ENCODE results near the gene PRR19. TPM values are rescaled to one million over a fixed set of nuclear protein-coding genes. Genes with fewer than 3 reads are reported as not detected.

PRR19 gene
- total and polyA plus RNA-seq, 5 donors = 0.20 to 0.32 (median 0.28) TPM; not detected in 1

DNA sequence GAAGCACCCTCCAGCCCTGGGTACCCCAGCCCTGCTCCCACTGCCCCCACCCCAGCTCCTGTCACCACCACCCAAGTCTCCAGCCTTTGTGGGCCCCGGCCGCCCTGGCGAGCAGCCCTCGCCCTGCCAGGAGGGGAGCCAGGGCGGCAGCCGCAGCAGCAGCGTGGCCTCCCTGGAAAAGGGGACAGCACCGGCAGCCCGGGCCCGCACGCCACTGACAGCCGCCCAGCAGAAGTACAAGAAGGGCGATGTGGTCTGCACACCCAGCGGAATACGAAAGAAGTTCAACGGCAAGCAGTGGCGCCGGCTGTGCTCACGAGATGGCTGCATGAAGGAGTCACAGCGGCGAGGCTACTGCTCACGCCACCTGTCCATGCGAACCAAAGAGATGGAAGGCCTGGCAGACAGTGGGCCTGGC is 28.9 kb upstream of the PRR19 start:
- ATAC-seq (no peak), DNase-seq (peak in 2 of 3 donors; percentile 44 to 66)
- 95% methylated on average over 23 of the region's 23 CpGs for WGBS
- Histone ChIP-seq H3K27ac (ENCODE audit: low read length) (no peak overlapping the region), H3K4me3 (ENCODE audit: low read length) (no peak overlapping the region), H3K4me1 (ENCODE audit: control insufficient read depth, insufficient read depth, low read length) (peaks cover 14% of the 10 kb centered on the region), H3K9me3 (ENCODE audit: control insufficient read depth, low read length) (no peaks in the 10 kb centered on the region), H3K27me3 (ENCODE audit: control insufficient read depth, insufficient read depth) (no peaks in the 10 kb centered on the region)
- intact Hi-C loops (cut with DNase I) = no loop called here

DNA sequence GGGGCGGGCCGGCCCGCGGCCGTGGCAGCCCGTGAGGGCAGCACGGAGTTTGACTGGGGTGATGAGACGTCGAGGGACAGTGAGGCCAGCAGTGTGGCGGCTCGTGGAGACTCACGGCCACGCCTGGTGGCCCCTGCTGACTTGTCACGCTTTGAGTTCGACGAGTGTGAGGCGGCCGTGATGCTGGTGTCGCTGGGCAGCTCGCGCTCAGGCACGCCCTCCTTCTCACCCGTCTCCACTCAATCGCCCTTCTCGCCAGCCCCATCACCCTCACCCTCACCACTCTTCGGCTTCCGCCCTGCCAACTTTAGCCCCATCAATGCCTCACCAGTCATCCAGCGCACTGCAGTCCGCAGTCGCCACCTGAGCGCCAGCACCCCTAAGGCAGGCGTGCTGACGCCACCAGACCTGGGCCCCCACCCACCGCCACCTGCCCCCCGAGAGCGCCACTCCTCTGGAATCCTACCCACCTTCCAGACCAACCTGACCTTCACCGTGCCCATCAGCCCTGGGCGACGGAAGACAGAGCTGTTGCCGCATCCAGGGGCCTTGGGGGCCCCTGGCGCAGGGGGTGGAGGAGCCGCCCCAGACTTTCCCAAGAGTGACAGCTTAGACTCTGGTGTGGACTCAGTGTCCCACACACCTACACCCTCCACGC is 28.4 kb upstream of the PRR19 start:
- H3K27ac ChIP-seq (ENCODE audit: low read length) = no peak overlapping the region
- peaks cover 18% of the 10 kb centered on the region for H3K4me1 ChIP-seq (ENCODE audit: control insufficient read depth, insufficient read depth, low read length)
- no peak for ATAC-seq
- 89% methylated on average over 43 of the region's 43 CpGs for WGBS
- no peak overlapping the region for H3K4me3 ChIP-seq (ENCODE audit: low read length)
- H3K27me3 ChIP-seq (ENCODE audit: control insufficient read depth, insufficient read depth) = no peaks in the 10 kb centered on the region
- peak in 2 of 3 donors; percentile 50 to 54 for DNase-seq
- H3K9me3 ChIP-seq (ENCODE audit: control insufficient read depth, low read length) = no peaks in the 10 kb centered on the region
- intact Hi-C loops (cut with DNase I) = no loop called here

DNA sequence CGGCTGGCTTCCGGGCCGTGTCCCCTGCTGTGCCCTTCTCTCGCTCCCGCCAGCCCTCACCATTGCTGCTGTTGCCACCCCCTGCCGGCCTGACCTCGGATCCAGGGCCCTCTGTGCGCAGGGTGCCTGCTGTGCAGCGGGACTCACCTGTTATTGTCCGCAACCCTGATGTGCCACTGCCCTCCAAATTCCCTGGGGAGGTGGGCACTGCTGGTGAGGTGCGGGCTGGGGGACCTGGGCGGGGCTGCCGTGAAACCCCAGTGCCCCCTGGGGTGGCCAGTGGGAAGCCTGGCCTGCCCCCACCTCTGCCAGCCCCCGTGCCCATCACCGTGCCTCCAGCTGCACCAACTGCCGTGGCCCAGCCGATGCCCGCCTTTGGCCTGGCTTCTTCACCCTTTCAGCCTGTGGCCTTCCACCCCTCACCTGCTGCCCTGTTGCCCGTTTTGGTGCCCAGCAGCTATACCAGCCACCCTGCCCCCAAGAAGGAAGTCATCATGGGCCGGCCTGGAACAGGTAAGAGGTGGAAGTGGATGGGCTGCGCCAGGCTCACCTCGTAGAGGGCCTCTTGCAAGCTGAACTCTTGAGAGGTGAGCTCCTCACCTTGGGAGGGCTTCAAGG is 27.8 kb upstream of the PRR19 start:
- Histone ChIP-seq H3K4me3 (ENCODE audit: low read length) (no peak overlapping the region), H3K4me1 (ENCODE audit: control insufficient read depth, insufficient read depth, low read length) (peaks cover 24% of the 10 kb centered on the region), H3K27me3 (ENCODE audit: control insufficient read depth, insufficient read depth) (no peaks in the 10 kb centered on the region), H3K9me3 (ENCODE audit: control insufficient read depth, low read length) (no peaks in the 10 kb centered on the region), H3K27ac (ENCODE audit: low read length) (no peak overlapping the region)
- DNase-seq (peak in 2 of 3 donors; percentile 62 to 71), ATAC-seq (no peak)
- intact Hi-C loops (cut with DNase I) = no loop called here
- 89% methylated on average over 22 of the region's 22 CpGs for WGBS

DNA sequence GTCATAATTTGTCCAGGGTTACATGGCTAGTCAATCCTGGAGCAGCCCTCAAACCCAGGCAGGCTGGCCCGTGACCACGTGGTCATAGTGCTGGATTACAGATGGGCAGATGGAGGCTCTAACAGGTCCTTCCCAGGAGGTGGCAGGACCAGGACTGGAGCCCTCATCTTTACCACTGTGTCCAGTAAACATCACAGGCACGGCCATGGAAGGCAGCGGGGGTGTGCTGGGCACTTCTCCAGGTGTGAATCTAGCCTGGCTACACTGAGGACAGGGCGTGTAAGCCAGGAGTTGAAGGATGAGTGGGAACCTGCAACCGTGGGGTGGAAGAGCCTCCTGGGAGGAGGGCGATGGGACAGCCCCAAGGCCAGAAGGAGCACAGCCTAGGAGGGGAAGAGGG is 26.8 kb upstream of the PRR19 start:
- H3K4me3 ChIP-seq (ENCODE audit: low read length) = no peak overlapping the region
- DNase-seq = peak in 1 of 3 donors; percentile 26
- no peaks in the 10 kb centered on the region for H3K27me3 ChIP-seq (ENCODE audit: control insufficient read depth, insufficient read depth)
- H3K9me3 ChIP-seq (ENCODE audit: control insufficient read depth, low read length) = no peaks in the 10 kb centered on the region
- 69% methylated on average over 7 of the region's 7 CpGs for WGBS
- intact Hi-C loops (cut with DNase I) = no loop called here
- H3K4me1 ChIP-seq (ENCODE audit: control insufficient read depth, insufficient read depth, low read length) = peaks cover 24% of the 10 kb centered on the region
- ATAC-seq = no peak
- H3K27ac ChIP-seq (ENCODE audit: low read length) = no peak overlapping the region

DNA sequence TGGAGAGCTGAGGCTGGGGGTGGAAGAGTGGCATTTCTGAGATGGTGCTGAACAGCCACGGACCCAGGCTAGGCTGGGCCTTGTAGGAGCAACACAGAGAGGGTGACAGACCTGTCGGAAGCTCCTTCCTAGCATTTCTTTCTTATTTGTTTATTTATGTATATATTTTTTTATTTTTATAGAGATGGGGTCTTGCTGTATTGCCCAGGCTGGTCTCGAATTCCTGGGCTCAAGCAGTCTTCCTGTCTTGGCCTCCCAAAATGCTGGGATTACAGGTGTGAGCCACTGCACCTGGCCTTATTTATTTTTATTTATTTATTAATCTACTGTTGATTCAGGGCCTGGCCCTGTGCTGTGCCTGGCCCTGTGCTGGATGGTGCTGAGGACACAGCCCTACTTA is 26.4 kb upstream of the PRR19 start:
- no peaks in the 10 kb centered on the region for H3K9me3 ChIP-seq (ENCODE audit: control insufficient read depth, low read length)
- ATAC-seq (no peak), DNase-seq (peak in 1 of 3 donors; percentile 12)
- 90% methylated on average over 3 of the region's 3 CpGs for WGBS
- peaks cover 24% of the 10 kb centered on the region for H3K4me1 ChIP-seq (ENCODE audit: control insufficient read depth, insufficient read depth, low read length)
- H3K4me3 ChIP-seq (ENCODE audit: low read length) = no peak overlapping the region
- no peaks in the 10 kb centered on the region for H3K27me3 ChIP-seq (ENCODE audit: control insufficient read depth, insufficient read depth)
- H3K27ac ChIP-seq (ENCODE audit: low read length) = no peak overlapping the region
- intact Hi-C loops (cut with DNase I) = no loop called here

DNA sequence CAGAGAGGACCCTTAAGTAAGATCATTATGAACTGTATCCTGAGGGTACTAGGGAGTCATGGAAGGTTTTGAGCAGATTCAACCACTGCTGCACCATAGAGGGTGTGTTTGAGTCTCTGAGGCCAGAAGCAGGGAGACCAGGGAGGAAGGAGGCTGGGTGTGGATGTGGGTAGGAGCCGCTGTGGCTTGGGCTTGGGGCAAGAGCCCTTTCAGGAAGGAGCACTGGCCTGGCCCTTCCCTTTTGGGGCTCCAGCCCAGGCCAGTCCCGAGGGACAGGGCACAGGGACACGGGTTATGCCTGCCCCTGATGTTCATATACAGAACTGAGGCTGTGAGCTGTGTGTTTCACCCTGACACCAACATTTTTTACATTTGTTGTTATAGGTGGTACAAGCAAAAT is 25.6 kb upstream of the PRR19 start:
- Histone ChIP-seq H3K9me3 (ENCODE audit: control insufficient read depth, low read length) (no peaks in the 10 kb centered on the region), H3K4me1 (ENCODE audit: control insufficient read depth, insufficient read depth, low read length) (peaks cover 20% of the 10 kb centered on the region), H3K4me3 (ENCODE audit: low read length) (no peak overlapping the region), H3K27ac (ENCODE audit: low read length) (no peak overlapping the region), H3K27me3 (ENCODE audit: control insufficient read depth, insufficient read depth) (no peaks in the 10 kb centered on the region)
- intact Hi-C loops (cut with DNase I) = no loop called here
- 52% methylated on average over 3 of the region's 3 CpGs for WGBS
- DNase-seq (peak; percentile 32 to 71 (median 60)), ATAC-seq (no peak)

DNA sequence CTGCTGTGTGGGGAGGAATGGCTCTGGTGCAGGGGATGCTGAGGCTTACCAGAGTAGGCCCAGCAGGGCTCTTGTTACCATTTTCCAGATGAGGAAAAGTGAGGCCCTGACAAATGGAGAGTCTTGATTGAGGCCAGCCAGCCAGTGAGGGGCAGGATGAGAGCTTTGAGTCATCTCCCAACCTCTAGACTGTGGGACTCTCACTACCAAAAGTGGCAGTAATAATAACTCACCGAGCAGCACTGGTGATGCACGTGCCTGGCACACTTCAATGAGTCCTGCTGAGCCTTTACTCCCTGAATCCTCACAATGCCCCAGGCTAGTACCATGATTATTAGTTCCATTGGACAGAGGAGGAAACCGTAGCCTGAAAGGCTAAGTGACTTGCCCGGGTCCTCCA is 25.1 kb upstream of the PRR19 start:
- DNase-seq = peak in 2 of 3 donors; percentile 5 to 21
- ATAC-seq = no peak
- H3K27ac ChIP-seq (ENCODE audit: low read length) = no peak overlapping the region
- H3K4me3 ChIP-seq (ENCODE audit: low read length) = no peak overlapping the region
- intact Hi-C loops (cut with DNase I) = no loop called here
- no peaks in the 10 kb centered on the region for H3K9me3 ChIP-seq (ENCODE audit: control insufficient read depth, low read length)
- H3K4me1 ChIP-seq (ENCODE audit: control insufficient read depth, insufficient read depth, low read length) = peaks cover 22% of the 10 kb centered on the region
- 85% methylated on average over 4 of the region's 4 CpGs for WGBS
- no peaks in the 10 kb centered on the region for H3K27me3 ChIP-seq (ENCODE audit: control insufficient read depth, insufficient read depth)

DNA sequence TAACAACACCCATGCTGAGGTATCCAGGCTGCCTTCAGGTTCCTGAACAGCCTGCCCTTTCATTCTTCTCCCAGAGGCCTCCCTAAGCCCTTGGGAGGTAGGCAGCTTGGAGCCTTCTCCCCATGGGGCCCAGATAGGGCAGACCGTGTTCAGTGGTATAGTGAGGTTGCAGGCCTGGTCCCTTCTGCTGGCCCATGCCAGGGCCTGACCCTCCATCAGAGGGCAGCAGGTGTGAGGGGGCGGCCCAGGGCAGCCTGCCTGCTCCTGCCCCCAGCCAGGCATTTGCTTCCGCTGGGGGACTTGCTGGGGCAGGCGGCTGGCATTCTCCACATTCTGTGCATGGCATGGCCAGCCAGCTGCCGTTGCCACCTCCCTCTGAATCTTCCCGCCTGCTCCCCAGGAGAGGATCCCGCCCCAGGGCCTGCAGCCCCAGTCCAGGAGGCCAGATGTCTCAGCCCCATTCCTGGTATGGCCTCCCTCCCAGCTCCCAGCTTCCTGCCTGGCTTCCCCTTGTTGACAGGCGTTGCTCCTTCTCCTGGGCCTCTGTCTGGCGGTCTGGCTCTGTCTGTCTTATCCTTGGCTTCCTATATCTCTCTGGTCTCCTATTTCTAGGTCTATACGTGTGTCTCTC is 24.0 kb upstream of the PRR19 start:
- peaks cover 29% of the 10 kb centered on the region for H3K4me1 ChIP-seq (ENCODE audit: control insufficient read depth, insufficient read depth, low read length)
- intact Hi-C loops (cut with DNase I) = no loop called here

DNA sequence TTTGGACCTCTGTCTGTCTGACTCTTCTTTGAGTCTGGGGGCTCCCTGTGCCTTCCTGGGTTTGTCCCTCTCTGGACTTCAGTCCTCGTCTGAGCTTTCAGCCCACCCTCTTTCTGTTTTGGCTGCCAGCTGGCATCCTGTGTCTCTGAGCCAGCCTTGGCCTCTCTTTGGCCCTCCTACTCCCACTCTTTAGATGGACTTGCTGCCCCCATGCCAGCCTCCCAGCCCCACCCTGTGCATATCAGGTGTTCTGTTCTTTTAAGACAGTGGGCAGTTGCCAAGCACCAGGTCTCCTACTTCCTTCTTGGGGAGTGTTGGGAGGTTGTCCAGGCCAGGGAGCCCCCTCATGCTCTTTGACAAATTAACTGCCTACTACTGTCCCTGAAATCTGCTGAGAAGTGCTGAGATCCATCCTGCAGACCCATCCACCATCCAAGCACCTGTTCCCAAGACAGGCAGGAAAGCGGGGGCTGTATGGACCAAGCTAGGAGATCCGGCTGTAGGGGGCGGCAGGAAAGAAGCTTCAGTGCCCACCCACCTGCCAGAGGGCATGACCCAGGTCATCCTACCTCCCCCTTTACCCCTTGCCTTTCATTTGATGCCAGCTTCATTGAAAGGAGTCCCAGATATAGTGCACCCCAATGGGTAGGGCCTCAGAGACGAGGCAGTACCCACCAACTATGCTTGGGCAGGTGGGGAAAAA is 23.3 kb upstream of the PRR19 start:
- Histone ChIP-seq H3K27ac (ENCODE audit: low read length) (peak overlapping the region; percentile 71), H3K4me3 (ENCODE audit: low read length) (no peak overlapping the region), H3K27me3 (ENCODE audit: control insufficient read depth, insufficient read depth) (no peaks in the 10 kb centered on the region), H3K9me3 (ENCODE audit: control insufficient read depth, low read length) (no peaks in the 10 kb centered on the region), H3K4me1 (ENCODE audit: control insufficient read depth, insufficient read depth, low read length) (peaks cover 33% of the 10 kb centered on the region)
- 55% methylated on average over 5 of the region's 5 CpGs for WGBS
- DNase-seq = peak; percentile 21 to 58 (median 49)
- no peak for ATAC-seq
- intact Hi-C loops (cut with DNase I) = no loop called here

More for the DNA sequence above, 24.0 kb upstream of the PRR19 start:
- peak; percentile 33 to 69 (median 67) for DNase-seq
- no peak for ATAC-seq
- Histone ChIP-seq H3K9me3 (ENCODE audit: control insufficient read depth, low read length) (no peaks in the 10 kb centered on the region), H3K27me3 (ENCODE audit: control insufficient read depth, insufficient read depth) (no peaks in the 10 kb centered on the region), H3K4me3 (ENCODE audit: low read length) (no peak overlapping the region), H3K27ac (ENCODE audit: low read length) (peak overlapping the region; percentile 71)
- 28% methylated on average over 10 of the region's 10 CpGs for WGBS

DNA sequence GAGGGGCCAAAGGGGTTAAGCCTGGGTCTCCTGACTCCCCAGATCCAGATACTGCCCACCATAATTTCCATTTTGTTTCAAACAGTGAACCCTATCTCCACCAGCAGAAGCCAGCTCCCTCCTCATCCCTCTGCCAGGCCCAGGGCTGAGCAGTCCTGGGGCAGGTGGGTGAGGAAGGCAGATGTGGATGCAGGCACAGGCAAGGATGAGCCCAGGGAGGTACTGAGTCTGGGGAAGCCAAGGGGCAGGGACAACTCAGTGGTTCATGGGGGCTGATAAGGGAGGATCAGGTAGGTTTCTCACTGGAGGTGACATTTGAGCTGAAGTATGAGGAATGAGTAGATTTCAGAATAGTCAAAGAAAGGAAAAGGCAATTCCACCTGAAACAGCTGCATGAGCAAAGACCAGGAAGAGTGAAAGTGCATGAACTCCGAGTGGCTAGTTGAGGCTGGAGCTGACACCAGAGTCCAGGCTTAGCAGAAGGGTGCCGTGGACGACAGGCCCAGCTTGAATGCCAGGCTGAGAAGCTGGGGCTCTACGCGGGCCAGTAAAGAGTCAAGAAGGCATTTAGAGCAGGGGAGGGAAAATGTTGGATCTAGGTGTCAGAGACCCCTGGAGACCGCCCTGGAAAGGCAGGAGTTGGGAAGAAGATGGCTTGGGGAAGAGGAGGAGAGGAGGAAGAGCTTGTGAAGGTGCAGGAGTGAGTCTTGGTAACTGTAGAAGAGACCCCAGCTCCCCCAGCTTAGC is 22.6 kb upstream of the PRR19 start:
- H3K4me3 ChIP-seq (ENCODE audit: low read length) = peak overlapping the region; percentile 73
- intact Hi-C loops (cut with DNase I) = no loop called here
- DNase-seq = peak in 2 of 3 donors; percentile 21
- 9% methylated on average over 6 of the region's 6 CpGs for WGBS
- no peaks in the 10 kb centered on the region for H3K9me3 ChIP-seq (ENCODE audit: control insufficient read depth, low read length)
- H3K27ac ChIP-seq (ENCODE audit: low read length) = peak overlapping the region; percentile 71
- no peak for ATAC-seq
- H3K4me1 ChIP-seq (ENCODE audit: control insufficient read depth, insufficient read depth, low read length) = peaks cover 33% of the 10 kb centered on the region
- no peaks in the 10 kb centered on the region for H3K27me3 ChIP-seq (ENCODE audit: control insufficient read depth, insufficient read depth)
